K562 (cell line): Measurements from ENCODE around the gene FCRL3. TPM values are rescaled to one million over a fixed set of nuclear protein-coding genes. Genes with fewer than 3 reads are reported as not detected.

Experiments
- ATAC-seq: fragments of 200-7000 bp; cut with Tn5 transposase; 3 replicates; pipeline ENCODE4 v1.9.1; 2020; ENCODE audit warnings: moderate library complexity
- BruUV-seq: library from RNA; stranded (reverse); fragments of 400-500 nt; replicated peaks from 2 replicates; lab custom pipeline; 2021; lab: Mats Ljungman, UMichigan
- CTCF ChIA-PET: fragments of 300-600 bp; formaldehyde crosslinking; extraction: SDS; loops from one replicate; lab custom pipeline; 2021; ENCODE audit warnings: low intra/inter-chr PET ratio; lab: Yijun Ruan, JAX
- POLR2A ChIA-PET: fragments of 300-600, 350-650 bp; sonication (Branson Sonifier 250); formaldehyde crosslinking; extraction: SDS; loops from one replicate; lab custom pipeline; 2021; ENCODE audit warnings: antibody characterized with exemption, inconsistent platforms; lab: Yijun Ruan, JAX
- DNase-seq, 4 experiments: peaks; one replicate each; pipeline versions ENCODE4 v3.0.0 to v3.0.0-alpha.2; 2011 to 2018; ENCODE audit warnings: low spot score in 3 of 4, mixed read lengths in 3 of 4; ENCODE audit errors: extremely low read depth in 1 of 4
- FAIRE-seq: peaks from 2 replicates; lab custom pipeline; 2011; peaks lifted over from hg19 to GRCh38; lab: Jason Lieb, UNC
- H2AFZ ChIP-seq: 2 replicates; pipeline ENCODE4 v1.6.0; 2011; ENCODE audit warnings: low read depth, low read length, control low read depth, inconsistent platforms
- H3K27ac ChIP-seq: fragments of 200-600 bp; 3 replicates; pipeline ENCODE4 v1.8.0; 2011; ENCODE audit warnings: low read depth, mild to moderate bottlenecking, control low read depth, inconsistent platforms, low read length, moderate library complexity, mixed read lengths; ENCODE audit errors: extremely low read depth
- H3K27me3 ChIP-seq, 2 experiments: fragments of 300-600 bp in 1 of 2; 2 replicates in 1 of 2; 3 replicates in 1 of 2; pipeline versions ENCODE4 v1.6.0 to v1.8.0; 2011; ENCODE audit warnings: inconsistent platforms in 2 of 2, low read length in 2 of 2, mild to moderate bottlenecking in 1 of 2, mixed read lengths in 1 of 2, moderate library complexity in 1 of 2; ENCODE audit not compliant: control insufficient read depth in 2 of 2, insufficient read depth in 2 of 2
- H3K36me3 ChIP-seq: fragments of 300-600 bp; 3 replicates; pipeline ENCODE4 v1.8.0; 2011; ENCODE audit warnings: mild to moderate bottlenecking, low read length, inconsistent platforms; ENCODE audit not compliant: control insufficient read depth, insufficient read depth
- H3K4me1 ChIP-seq, 2 experiments: fragments of 200-600 bp in 1 of 2; replicated peaks in 1 of 2; 2 replicates in 1 of 2; 3 replicates in 1 of 2; pipeline versions ENCODE4 v1.5.1 to v1.8.0; 2011; ENCODE audit warnings: inconsistent platforms in 2 of 2, low read length in 2 of 2, mild to moderate bottlenecking in 1 of 2, mixed read lengths in 1 of 2, moderate library complexity in 1 of 2; ENCODE audit not compliant: control insufficient read depth in 2 of 2, insufficient read depth in 2 of 2
- H3K4me2 ChIP-seq: 2 replicates; pipeline ENCODE4 v1.6.1; 2011; ENCODE audit warnings: low read length, control low read depth, inconsistent platforms, mixed read lengths; ENCODE audit not compliant: insufficient read depth
- H3K4me3 ChIP-seq: fragments of 200-600 bp; sonication (generic), shearing (Covaris generic); 2 replicates; pipeline ENCODE4 v1.5.1; 2016; ENCODE audit warnings: control low read depth, inconsistent platforms
- H3K79me2 ChIP-seq: fragments of 200-600 bp; 3 replicates; pipeline ENCODE4 v1.8.0; 2011; ENCODE audit warnings: low read length, inconsistent platforms; ENCODE audit not compliant: control insufficient read depth, insufficient read depth
- H3K9ac ChIP-seq, 2 experiments: 2 replicates each; pipeline versions ENCODE4 v1.6.0 to v1.6.1; 2011; ENCODE audit warnings: low read depth in 2 of 2, low read length in 2 of 2, control low read depth in 1 of 2, inconsistent platforms in 1 of 2, mild to moderate bottlenecking in 1 of 2, mixed read lengths in 1 of 2; ENCODE audit not compliant: insufficient read depth in 1 of 2
- H3K9me1 ChIP-seq: one replicate; pipeline ENCODE4 v1.6.0; 2011; ENCODE audit warnings: inconsistent platforms, mild to moderate bottlenecking, low read length, moderate library complexity; ENCODE audit not compliant: control insufficient read depth, insufficient read depth
- H3K9me3 ChIP-seq: replicated peaks from 2 replicates; pipeline ENCODE4 v1.5.1; 2011; ENCODE audit warnings: low read depth, low read length, inconsistent platforms; ENCODE audit not compliant: control insufficient read depth, insufficient read depth
- H4K20me1 ChIP-seq: replicated peaks from 2 replicates; pipeline ENCODE4 v1.6.1; 2011; ENCODE audit warnings: low read length, inconsistent platforms, mixed read lengths; ENCODE audit not compliant: control insufficient read depth, insufficient read depth
- ARID2 ChIP-seq: fragments of 450-650 bp; IDR thresholded peaks from 2 replicates; pipeline ENCODE4 v1.6.1; 2017; ENCODE audit warnings: antibody characterized with exemption, mild to moderate bottlenecking
- MYBL2 ChIP-seq, 2 experiments: fragments of 450-650 bp in 1 of 2; sonication (generic) in 1 of 2; formaldehyde crosslinking in 1 of 2; IDR thresholded peaks; 2 replicates each; pipeline versions ENCODE4 v1.6.1 to v1.8.1; 2017 to 2022; ENCODE audit warnings: borderline replicate concordance in 1 of 2, inconsistent platforms in 1 of 2, low read depth in 1 of 2, mild to moderate bottlenecking in 1 of 2, missing genetic modification reagents in 1 of 2, moderate library complexity in 1 of 2
- NCOA6 ChIP-seq: fragments of 450-650 bp; IDR thresholded peaks from 2 replicates; pipeline ENCODE4 v1.6.1; 2017; ENCODE audit warnings: mild to moderate bottlenecking
- PTRF ChIP-seq: fragments of 450-650 bp; IDR thresholded peaks from 2 replicates; pipeline ENCODE4 v1.6.1; 2016; ENCODE audit warnings: mild to moderate bottlenecking, missing genetic modification characterization, missing compliant biosample characterization
- RBFOX2 ChIP-seq: fragments of 200-400 bp; formaldehyde crosslinking; IDR thresholded peaks from 2 replicates; pipeline ENCODE4 v1.6.1; 2017; ENCODE audit warnings: low read depth, mild to moderate bottlenecking, low read length, moderate library complexity
- SREBF2 ChIP-seq: sonication (generic); formaldehyde crosslinking; IDR thresholded peaks from 2 replicates; pipeline ENCODE4 v1.4.0; 2020; ENCODE audit warnings: mild to moderate bottlenecking, missing genetic modification reagents
- TRIM28 ChIP-seq: fragments of 450-650 bp; IDR thresholded peaks from 2 replicates; pipeline ENCODE4 v1.6.1; 2017
- ZNF592 ChIP-seq: fragments of 450-650 bp; IDR thresholded peaks from 2 replicates; pipeline ENCODE4 v1.6.1; 2017; ENCODE audit warnings: antibody characterized with exemption, mild to moderate bottlenecking
- in situ Hi-C: fragments of 300-500 bp; cut with MboI; formaldehyde crosslinking; loops from 4 replicates; pipeline ENCODE4 v1.15.0; 2018; ENCODE audit warnings: inconsistent platforms, mixed read lengths
- intact Hi-C: fragments of 100-400 bp; cut with micrococcal nuclease; formaldehyde crosslinking; loops from 2 replicates; pipeline ENCODE4 v1.14.2; 2022
- polyA plus RNA-seq, 8 experiments: library from polyadenylated mRNA; depleted of rRNA in 4 of 8; stranded (reverse) in 5 of 8; unstranded in 3 of 8; fragments of >200 nt; fragmentation: Nextera tagmentation in 2 of 8; fragmentation: Illumina TruSeq in 1 of 8; extraction: Ambion mirVana in 2 of 8; extraction: Trizol in 1 of 8; gene quantifications; 2 replicates each; pipeline versions ENCODE4 v1.2.1 to v1.2.3, GENCODE V29; 2011 to 2014; ENCODE audit warnings: inconsistent platforms in 1 of 8, missing spikeins in 1 of 8
- total RNA-seq, 7 experiments: library from RNA; depleted of rRNA in 6 of 7; stranded (reverse); fragments of >200 nt in 6 of 7; fragmentation: Illumina TruSeq in 2 of 7; extraction: Trizol in 2 of 7; gene quantifications; 2 replicates each; pipeline versions ENCODE4 v1.2.1 to v1.2.3, GENCODE V29; 2011 to 2021; ENCODE audit warnings: low replicate concordance in 1 of 7

Gene FCRL3
- total and polyA plus RNA-seq, 9 of the 15 experiments (the other 6 are each of a cell fraction or from before 2014, with no cell fraction given), result not detected

GRCh38 chr1:157646144-157646543, 54.4 kb downstream of the FCRL3 start:
- FAIRE-seq (no peak), DNase-seq (no peak), ATAC-seq (no peak)
- Histone ChIP-seq H3K4me1 (no peaks in the 10 kb centered on the region), H3K27ac (no peak overlapping the region), H3K27me3 (no peaks in the 10 kb centered on the region), H3K4me2 (no peak overlapping the region), H3K9me3 (no peaks in the 10 kb centered on the region), H3K4me3 (no peak overlapping the region), H3K9ac (no peak overlapping the region), H3K79me2 (no peaks in the 10 kb centered on the region), H3K9me1 (no peaks in the 10 kb centered on the region), H4K20me1 (no peaks in the 10 kb centered on the region), H2AFZ (no peak overlapping the region), H3K36me3 (no peaks in the 10 kb centered on the region)
- ChIA-PET POLR2A (no interaction called here), CTCF (no interaction called here)
- BruUV-seq, result no TSS peak
- intact Hi-C loops, result no loop called here
- in situ Hi-C loops, result no loop called here
- no peak for TF ChIP-seq PTRF
- no peak for TF ChIP-seq ZNF592
- no peak for TF ChIP-seq NCOA6
- no peak for TF ChIP-seq MYBL2 (IDR thresholded peaks at IDR 0.05; ENCODE audit: low read depth)
- TF ChIP-seq MYBL2 (CRISPR knock-in tag; IDR thresholded peaks at IDR 0.05; ENCODE audit: borderline replicate concordance), result no peak
- no peak for TF ChIP-seq RBFOX2
- TF ChIP-seq TRIM28, result no peak
- TF ChIP-seq ARID2, result no peak
- no peak for TF ChIP-seq SREBF2 (CRISPR knock-in tag)
